CD4-positive, alpha-beta memory T cell (primary cell): Measurements from ENCODE around the gene SLC35E2B. TPM values are rescaled to one million over a fixed set of nuclear protein-coding genes. Genes with fewer than 3 reads are reported as not detected.
"Not testable (repeated sequence)": the region's sequence is repeated elsewhere in the genome, so short reads cannot be mapped to it uniquely, and the experiment has no call there.

Source experiments
- CTCF ChIA-PET: fragments of 350-600 bp; sonication (Branson Sonifier 250); formaldehyde crosslinking; loops from one replicate; lab custom pipeline; 2021; ENCODE audit warnings: inconsistent platforms; ENCODE audit not compliant: partially characterized antibody; lab: Charles Lee
- POLR2A ChIA-PET: fragments of 350-600 bp; sonication (Branson Sonifier 250); formaldehyde crosslinking; loops from one replicate; lab custom pipeline; 2021; ENCODE audit not compliant: partially characterized antibody; lab: Charles Lee
- DNase-seq, 5 donors: peaks; one replicate each; pipeline versions ENCODE4 v3.0.0 to v3.0.0-alpha.2; 2020 to 2022; ENCODE audit warnings: mixed read lengths in 1 of 5
- H3K27ac ChIP-seq: one replicate; pipeline ENCODE4 v1.7.0; 2013; ENCODE audit warnings: low read depth, low read length
- H3K27me3 ChIP-seq: 2 replicates; pipeline ENCODE4 v1.7.0; 2013; ENCODE audit warnings: mild to moderate bottlenecking, low read length, moderate library complexity; ENCODE audit not compliant: insufficient read depth
- H3K36me3 ChIP-seq: 2 replicates; pipeline ENCODE4 v1.7.0; 2013; ENCODE audit warnings: mild to moderate bottlenecking, low read length, moderate library complexity; ENCODE audit not compliant: insufficient read depth
- H3K4me1 ChIP-seq: 2 replicates; pipeline ENCODE4 v1.7.0; 2013; ENCODE audit warnings: mild to moderate bottlenecking, low read length, moderate library complexity; ENCODE audit not compliant: insufficient read depth
- H3K4me3 ChIP-seq, 2 donors: one replicate each; pipeline ENCODE4 v1.7.0; 2013; ENCODE audit warnings: low read length in 2 of 2, mild to moderate bottlenecking in 1 of 2
- H3K9me3 ChIP-seq, 2 donors: one replicate each; pipeline ENCODE4 v1.7.0; 2013; ENCODE audit warnings: low read length in 2 of 2, control low read depth in 1 of 2; ENCODE audit not compliant: control insufficient read depth in 1 of 2
- H3K27ac Mint-ChIP-seq, 7 donors: one replicate each; pipeline ENCODE4 v1.8.0; 2020 to 2021; ENCODE audit warnings: mixed read lengths in 7 of 7, mild to moderate bottlenecking in 6 of 7, inconsistent platforms in 3 of 7, moderate library complexity in 3 of 7
- H3K27me3 Mint-ChIP-seq, 2 donors: one replicate each; pipeline ENCODE4 v1.8.0; 2020 to 2021; ENCODE audit warnings: mixed read lengths in 2 of 2
- H3K36me3 Mint-ChIP-seq, 2 donors: one replicate each; pipeline ENCODE4 v1.8.0; 2020 to 2021; ENCODE audit warnings: mixed read lengths in 2 of 2, inconsistent platforms in 1 of 2, mild to moderate bottlenecking in 1 of 2
- H3K4me1 Mint-ChIP-seq, 4 donors: one replicate each; pipeline ENCODE4 v1.8.0; 2020 to 2021; ENCODE audit warnings: mixed read lengths in 4 of 4, mild to moderate bottlenecking in 1 of 4
- H3K4me3 Mint-ChIP-seq, 8 donors: one replicate each; pipeline ENCODE4 v1.8.0; 2020 to 2021; ENCODE audit warnings: mixed read lengths in 8 of 8, mild to moderate bottlenecking in 7 of 8, moderate library complexity in 6 of 8, inconsistent platforms in 3 of 8
- H3K9me3 Mint-ChIP-seq, 8 donors: one replicate each; pipeline ENCODE4 v1.8.0; 2020 to 2021; ENCODE audit warnings: mixed read lengths in 8 of 8, mild to moderate bottlenecking in 5 of 8, inconsistent platforms in 3 of 8, moderate library complexity in 1 of 8
- intact Hi-C: fragments of 100-400 bp; cut with micrococcal nuclease; formaldehyde crosslinking; loops from one replicate; pipeline ENCODE4 v1.15.1; 2023
- polyA plus RNA-seq, 2 donors: library from polyadenylated mRNA; unstranded; fragments of 300-500 nt; fragmentation: Illumina TruSeq; gene quantifications; one replicate each; pipeline ENCODE4 v1.2.3, GENCODE V29; 2021
- total RNA-seq, 2 experiments: library from RNA; stranded (reverse); gene quantifications; one replicate each; pipeline ENCODE4 v1.2.3, GENCODE V29; 2021

The SLC35E2B gene
- total and polyA plus RNA-seq, 4 experiments from 2014 or later = 29.4 to 130 (median 85.6) TPM

DNA sequence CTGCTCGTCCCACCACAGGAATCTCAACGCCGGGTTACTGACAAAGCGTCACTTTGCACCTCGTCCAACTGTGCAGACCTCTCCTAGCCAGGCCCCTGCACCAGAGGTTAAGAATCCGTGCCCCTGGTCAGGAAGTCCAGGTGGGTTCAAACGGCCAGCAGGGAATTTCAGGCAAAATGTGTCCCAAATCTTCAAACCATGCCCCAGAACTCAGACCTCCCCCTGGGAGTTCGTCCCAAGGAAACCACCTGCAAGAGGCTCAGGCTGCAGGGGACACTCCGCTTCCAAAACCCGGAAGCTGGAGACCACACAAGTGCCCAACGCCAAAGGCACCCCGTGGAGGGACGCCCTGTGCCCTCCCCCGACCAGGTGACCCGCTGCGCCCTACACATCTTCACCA is 1.2 kb downstream of the SLC35E2B start:
- H3K9me3 ChIP-seq, H3K27me3 ChIP-seq, POLR2A ChIA-PET, DNase-seq, H3K4me3 ChIP-seq, H3K27ac ChIP-seq, H3K36me3 Mint-ChIP-seq, H3K27me3 Mint-ChIP-seq, H3K36me3 ChIP-seq, H3K27ac Mint-ChIP-seq, H3K4me3 Mint-ChIP-seq, CTCF ChIA-PET, H3K9me3 Mint-ChIP-seq: not testable (repeated sequence)
- intact Hi-C loops = loop anchor here (10.0 kb wide), 1 partner anchor 53 kb away; no protein-coding TSS in a partner anchor
- H3K4me1 Mint-ChIP-seq = peaks cover 10 to 30% (median 14%) of the 10 kb centered on the region in 4 donors
- peaks cover 10% of the 10 kb centered on the region for H3K4me1 ChIP-seq

DNA sequence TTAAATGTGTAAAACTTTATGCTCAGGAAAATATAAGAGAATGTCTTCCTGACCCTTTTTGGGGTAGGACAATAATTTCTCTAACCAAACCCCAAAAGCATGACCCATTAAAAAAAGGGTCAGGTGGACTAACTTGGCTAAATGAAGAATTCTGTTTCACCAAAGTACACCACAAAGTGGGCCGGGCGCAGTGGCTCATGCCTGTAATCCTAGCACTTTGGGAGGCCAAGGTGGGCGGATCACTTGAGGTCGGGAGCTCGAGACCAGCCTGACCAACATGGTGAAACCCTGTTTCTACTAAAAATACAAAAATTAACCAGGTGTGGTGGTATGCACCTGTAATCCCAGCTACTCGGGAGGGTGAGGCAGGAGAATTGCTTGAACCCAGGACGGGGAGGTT is 3.1 kb downstream of the SLC35E2B start:
- H3K36me3 Mint-ChIP-seq = peaks cover 5 to 12% of the 10 kb centered on the region in 2 donors
- DNase-seq, H3K4me3 ChIP-seq, H3K9me3 Mint-ChIP-seq, H3K27me3 ChIP-seq, H3K27me3 Mint-ChIP-seq, H3K36me3 ChIP-seq, CTCF ChIA-PET, H3K27ac ChIP-seq, intact Hi-C loops, H3K9me3 ChIP-seq, POLR2A ChIA-PET: not testable (repeated sequence)
- peak overlapping the region in 3 of 8 donors; percentile 21 to 48 (median 25) for H3K4me3 Mint-ChIP-seq
- peak overlapping the region in 2 of 7 donors; percentile 7 to 79 for H3K27ac Mint-ChIP-seq
- H3K4me1 Mint-ChIP-seq = peaks cover 11 to 33% (median 14%) of the 10 kb centered on the region in 4 donors
- H3K4me1 ChIP-seq = peaks cover 10% of the 10 kb centered on the region

- H3K4me3 Mint-ChIP-seq = peak overlapping the region in 4 of 8 donors; percentile 33 to 73 (median 48)
- peaks cover 13 to 47% (median 15%) of the 10 kb centered on the region in 4 donors for H3K4me1 Mint-ChIP-seq
These were observed 4.7 kb downstream of the SLC35E2B start for GRCh38 chr1:1687846-1688245.

GRCh38 chr1:1684031-1684681 is 8.4 kb downstream of the SLC35E2B start:
- DNase-seq = no peak

More at GRCh38 chr1:1687846-1688245, 4.7 kb downstream of the SLC35E2B start:
- peaks cover 10% of the 10 kb centered on the region for H3K4me1 ChIP-seq
- Mint-ChIP-seq H3K9me3 (no peaks in the 10 kb centered on the region), H3K27me3 (no peaks in the 10 kb centered on the region), H3K27ac (peak overlapping the region in 5 of 7 donors; percentile 58 to 91 (median 68)), H3K36me3 (peaks cover 10 to 16% of the 10 kb centered on the region in 2 donors)
- no peaks in the 10 kb centered on the region for H3K27me3 ChIP-seq
- intact Hi-C loops = no loop called here
- no peak overlapping the region for H3K27ac ChIP-seq
- ChIA-PET POLR2A (interaction anchor here (1.3 kb wide), 1 partner anchor 17 kb away, joined by 3 read pairs; no protein-coding TSS in a partner anchor), CTCF (no interaction called here)
- H3K9me3 ChIP-seq = no peaks in the 10 kb centered on the region
- no peaks in the 10 kb centered on the region for H3K36me3 ChIP-seq
- no peak for DNase-seq
- H3K4me3 ChIP-seq = no peak overlapping the region

GRCh38 chr1:1683104-1683905 is 9.3 kb downstream of the SLC35E2B start:
- H3K4me3 Mint-ChIP-seq = no peak overlapping the region
- Histone ChIP-seq H3K36me3 (no peaks in the 10 kb centered on the region), H3K4me1 (peaks cover 15% of the 10 kb centered on the region), H3K27me3 (no peaks in the 10 kb centered on the region), H3K9me3 (no peaks in the 10 kb centered on the region), H3K27ac (no peak overlapping the region), H3K4me3 (no peak overlapping the region)
- peaks cover 10 to 17% of the 10 kb centered on the region in 2 donors for H3K36me3 Mint-ChIP-seq
- CTCF ChIA-PET = interaction anchor here (1.5 kb wide), 1 partner anchor 10 kb away, joined by 3 read pairs; no protein-coding TSS in a partner anchor
- POLR2A ChIA-PET = no interaction called here
- DNase-seq = no peak
- intact Hi-C loops = no loop called here
- H3K27me3 Mint-ChIP-seq = no peaks in the 10 kb centered on the region
- H3K4me1 Mint-ChIP-seq = peaks cover 18 to 45% (median 23%) of the 10 kb centered on the region in 4 donors
- H3K9me3 Mint-ChIP-seq = no peaks in the 10 kb centered on the region
- peak overlapping the region in 3 of 7 donors; percentile 18 to 37 (median 36) for H3K27ac Mint-ChIP-seq

More at GRCh38 chr1:1684031-1684681, 8.4 kb downstream of the SLC35E2B start:
- no peak overlapping the region for H3K4me3 ChIP-seq
- Mint-ChIP-seq H3K4me3 (no peak overlapping the region), H3K36me3 (peaks cover 10 to 16% of the 10 kb centered on the region in 2 donors), H3K27ac (peak overlapping the region in 1 of 7 donors; percentile 18), H3K27me3 (no peaks in the 10 kb centered on the region), H3K4me1 (peaks cover 14 to 44% (median 18%) of the 10 kb centered on the region in 4 donors), H3K9me3 (no peaks in the 10 kb centered on the region)
- no peaks in the 10 kb centered on the region for H3K27me3 ChIP-seq
- intact Hi-C loops = no loop called here
- H3K9me3 ChIP-seq = no peaks in the 10 kb centered on the region
- H3K27ac ChIP-seq = no peak overlapping the region
- no peaks in the 10 kb centered on the region for H3K36me3 ChIP-seq
- CTCF ChIA-PET = interaction anchor here (1.5 kb wide), 1 partner anchor 11 kb away, joined by 3 read pairs; no protein-coding TSS in a partner anchor
- POLR2A ChIA-PET = no interaction called here
- peaks cover 10% of the 10 kb centered on the region for H3K4me1 ChIP-seq

DNA sequence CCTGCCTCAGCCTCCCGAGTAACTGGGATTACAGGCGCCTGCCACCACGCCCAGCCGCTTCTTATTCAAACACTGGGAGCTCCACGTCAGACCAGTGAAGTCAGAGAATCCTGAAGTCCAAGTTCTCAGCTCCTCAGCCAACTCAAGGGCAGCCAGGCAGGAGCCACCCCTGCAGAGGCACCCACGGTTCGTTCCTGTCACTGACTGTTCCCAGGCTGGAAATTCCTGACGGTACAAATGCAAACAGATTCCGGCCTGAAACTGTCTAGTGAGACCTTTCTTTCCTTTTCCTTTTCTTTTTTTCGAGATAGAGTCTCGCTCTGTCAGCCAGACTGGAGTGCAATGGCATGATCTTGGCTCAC is 11.7 kb downstream of the SLC35E2B start:
- Histone ChIP-seq H3K36me3 (no peaks in the 10 kb centered on the region), H3K4me1 (peaks cover 22% of the 10 kb centered on the region), H3K9me3 (no peaks in the 10 kb centered on the region), H3K27ac (no peak overlapping the region), H3K4me3 (no peak overlapping the region), H3K27me3 (no peaks in the 10 kb centered on the region)
- peaks cover 22 to 50% (median 28%) of the 10 kb centered on the region in 4 donors for H3K4me1 Mint-ChIP-seq
- ChIA-PET POLR2A (no interaction called here), CTCF (interaction anchor here (1.3 kb wide), 1 partner anchor 15 kb away, joined by 5 read pairs; no protein-coding TSS in a partner anchor)
- peak overlapping the region in 1 of 8 donors; percentile 15 for H3K4me3 Mint-ChIP-seq
- peaks cover 5 to 21% of the 10 kb centered on the region in 2 donors for H3K36me3 Mint-ChIP-seq
- intact Hi-C loops = no loop called here
- peak overlapping the region in 1 of 7 donors; percentile 32 for H3K27ac Mint-ChIP-seq
- no peak for DNase-seq
- peaks cover 0 to 2% (median 0%) of the 10 kb centered on the region in 8 donors for H3K9me3 Mint-ChIP-seq
- H3K27me3 Mint-ChIP-seq = no peaks in the 10 kb centered on the region
